Activated CD4-positive, CD25-positive, alpha-beta regulatory T cell treated with anti-CD3 and anti-CD28 coated beads, Interleukin-2, amount 50 U/mL, for 24 hours (primary cell): ENCODE data around the gene MTFMT.

Source experiments
- ATAC-seq, 2 donors: fragments of 150-1000 bp; cut with Tn5 transposase; one replicate each; pipeline ENCODE4 v1.10.0; 2021; ENCODE audit warnings: mild to moderate bottlenecking in 1 of 2, moderate library complexity in 1 of 2

Gene MTFMT

GRCh38 chr15:65059931-65060596, 30.6 kb upstream of the MTFMT start:
- ATAC-seq, result no peak

GRCh38 chr15:65059369-65059750, 29.9 kb upstream of the MTFMT start:
- ATAC-seq, result no peak

GRCh38 chr15:65058394-65059368, 29.2 kb upstream of the MTFMT start:
- ATAC-seq, result no peak

GRCh38 chr15:65057549-65057940, 28.1 kb upstream of the MTFMT start:
- no peak for ATAC-seq

- no peak for ATAC-seq
Measured at GRCh38 chr15:65056868-65057548, 27.6 kb upstream of the MTFMT start.

GRCh38 chr15:65056106-65056505, 26.7 kb upstream of the MTFMT start:
- ATAC-seq, result no peak

- ATAC-seq, result no peak
Measured at GRCh38 chr15:65055201-65055870, 25.9 kb upstream of the MTFMT start.

- peak in 1 of 2 donors; percentile 15 for ATAC-seq
Measured at GRCh38 chr15:65054333-65055200, 25.1 kb upstream of the MTFMT start.

GRCh38 chr15:65052956-65053355, 23.5 kb upstream of the MTFMT start:
- ATAC-seq, result no peak

- ATAC-seq, result no peak
Measured at GRCh38 chr15:65051266-65051665, 21.8 kb upstream of the MTFMT start.

- no peak for ATAC-seq
Measured at GRCh38 chr15:65050270-65050669, 20.8 kb upstream of the MTFMT start.

GRCh38 chr15:65049418-65049840, 20.0 kb upstream of the MTFMT start:
- ATAC-seq, result peak; percentile 97 to 99

GRCh38 chr15:65048241-65048640, 18.8 kb upstream of the MTFMT start:
- ATAC-seq, result no peak

- ATAC-seq, result no peak
Measured at GRCh38 chr15:65044724-65045481, 15.5 kb upstream of the MTFMT start, which contains the start of gene SLC51B. Gene SLC51B, plus strand, starts transcription at chr15:65045387. Its CDS starts 4,618 bp downstream, at chr15:65050005.

GRCh38 chr15:65044218-65044617, 14.8 kb upstream of the MTFMT start:
- ATAC-seq, result peak in 1 of 2 donors; percentile 63

GRCh38 chr15:65042776-65043327, 13.4 kb upstream of the MTFMT start:
- no peak for ATAC-seq

GRCh38 chr15:65041787-65042186, 12.3 kb upstream of the MTFMT start:
- ATAC-seq, result no peak

- ATAC-seq, result no peak
Measured at GRCh38 chr15:65040461-65040860, 11.0 kb upstream of the MTFMT start.

GRCh38 chr15:65038836-65039235, 9.4 kb upstream of the MTFMT start:
- no peak for ATAC-seq

- no peak for ATAC-seq
Measured at GRCh38 chr15:65038428-65038827, 9.0 kb upstream of the MTFMT start.
